ENCODE measurements around the gene EPB41L3. TPM values are rescaled to one million over a fixed set of nuclear protein-coding genes. Genes with fewer than 3 reads are reported as not detected.

The EPB41L3 gene
- total RNA-seq, 1 donor from 2014 or later: 50.1 TPM

DNA sequence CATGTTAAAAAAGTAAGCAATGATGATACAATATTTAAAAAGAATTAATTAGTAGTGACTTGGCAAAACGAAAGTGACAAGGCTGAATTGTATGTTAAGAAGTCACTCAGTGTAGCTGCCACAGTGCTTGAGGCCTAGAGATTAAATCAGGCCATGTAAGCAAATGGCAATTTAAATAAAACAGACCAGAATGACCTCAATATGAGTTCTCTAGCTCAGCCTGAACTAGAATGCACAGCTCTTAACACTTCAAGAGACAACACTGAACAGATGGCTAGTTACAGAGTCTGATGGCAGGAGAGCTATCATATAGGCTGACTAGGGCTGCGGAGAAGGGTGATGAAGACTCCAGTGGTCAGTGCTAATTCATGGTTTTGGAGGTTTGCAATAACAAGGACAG lies 130.3 kb downstream of the EPB41L3 start:
- no peak for DNase-seq

DNA sequence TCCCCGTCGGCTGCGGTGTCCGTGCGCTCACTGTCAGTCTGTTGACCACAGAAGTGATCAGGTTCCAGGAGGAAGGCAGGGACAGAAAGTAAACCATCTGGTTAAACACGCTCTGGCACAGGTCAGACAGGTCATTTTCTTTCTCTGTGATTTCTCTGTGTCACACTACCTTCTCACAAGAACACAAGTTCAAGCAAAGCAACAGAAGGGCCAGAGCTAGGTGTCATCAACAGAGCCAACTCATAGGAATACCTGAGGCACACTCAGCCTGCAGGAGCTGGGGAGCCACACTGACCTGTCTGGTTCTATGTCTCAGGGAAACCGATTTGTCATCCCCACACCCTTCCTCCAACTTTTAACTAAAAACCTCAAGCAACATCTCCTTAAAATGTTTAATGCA lies 133.2 kb downstream of the EPB41L3 start:
- DNase-seq: no peak

DNA sequence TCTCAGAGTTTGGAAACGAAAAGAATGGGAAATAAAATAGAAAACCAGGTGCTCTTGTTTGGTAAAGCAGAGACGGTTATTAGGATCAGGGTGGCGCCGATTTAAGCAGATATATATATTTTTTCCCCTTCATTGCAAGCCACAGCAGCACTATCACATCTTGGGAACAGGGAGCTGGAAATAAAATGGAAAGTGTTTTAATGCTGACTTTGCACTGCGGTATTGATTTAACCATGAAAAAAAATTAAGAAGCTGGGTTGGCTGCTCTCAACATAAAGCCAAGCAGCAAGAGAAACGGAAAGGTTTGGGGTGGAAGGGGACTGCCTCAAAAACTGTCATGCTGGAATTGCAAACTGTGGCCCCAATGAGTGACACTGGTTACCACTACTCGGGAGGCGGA lies 145.5 kb downstream of the EPB41L3 start:
- no peak for DNase-seq

DNA sequence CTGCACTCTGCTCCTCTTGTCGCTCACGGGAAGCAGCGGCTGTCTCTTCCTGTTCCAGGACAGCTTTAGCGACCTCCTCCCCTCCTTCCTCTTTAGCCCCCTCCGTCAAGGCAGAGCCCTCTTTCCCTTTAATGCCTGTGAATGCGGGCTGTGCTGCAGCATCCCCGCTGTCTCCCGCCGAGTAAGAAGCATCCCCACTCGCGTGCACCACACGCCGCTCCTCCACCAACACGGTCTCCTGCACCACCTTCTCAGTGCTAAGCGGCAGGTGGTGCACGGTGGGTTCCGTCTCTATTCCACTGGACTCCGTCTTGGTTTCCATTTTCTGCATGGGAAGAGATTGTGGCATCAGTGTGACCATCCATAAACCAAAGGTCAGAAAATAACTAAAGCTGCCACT lies 146.7 kb downstream of the EPB41L3 start:
- DNase-seq: no peak

DNA sequence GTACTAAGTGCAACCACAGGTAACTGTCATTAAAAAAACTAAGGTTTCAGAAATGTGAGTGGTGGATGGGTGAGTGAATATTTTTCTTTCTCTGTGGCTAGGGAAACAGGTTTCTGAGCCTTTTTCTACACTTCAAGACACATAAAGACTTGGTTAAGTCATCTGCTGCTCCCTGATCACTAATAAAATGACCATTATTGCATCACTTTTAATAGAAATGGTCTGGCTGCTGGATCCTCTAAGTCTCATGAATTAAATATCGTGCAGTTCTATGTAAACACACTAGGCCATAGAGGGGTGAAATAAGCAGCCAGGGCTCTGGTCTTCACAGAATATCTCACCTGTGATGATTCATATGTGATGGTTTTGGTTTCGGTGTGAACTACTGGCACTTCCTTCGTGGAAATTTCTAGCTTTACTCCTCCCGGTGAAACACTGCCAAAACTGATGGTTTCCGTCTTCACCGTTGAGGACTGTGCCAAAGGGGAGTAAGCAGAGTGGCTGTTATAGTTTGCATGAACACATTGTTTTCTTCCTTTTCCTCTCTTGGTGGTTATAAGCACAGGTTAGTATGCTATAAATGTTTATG lies 147.8 kb downstream of the EPB41L3 start:
- no peak for DNase-seq

DNA sequence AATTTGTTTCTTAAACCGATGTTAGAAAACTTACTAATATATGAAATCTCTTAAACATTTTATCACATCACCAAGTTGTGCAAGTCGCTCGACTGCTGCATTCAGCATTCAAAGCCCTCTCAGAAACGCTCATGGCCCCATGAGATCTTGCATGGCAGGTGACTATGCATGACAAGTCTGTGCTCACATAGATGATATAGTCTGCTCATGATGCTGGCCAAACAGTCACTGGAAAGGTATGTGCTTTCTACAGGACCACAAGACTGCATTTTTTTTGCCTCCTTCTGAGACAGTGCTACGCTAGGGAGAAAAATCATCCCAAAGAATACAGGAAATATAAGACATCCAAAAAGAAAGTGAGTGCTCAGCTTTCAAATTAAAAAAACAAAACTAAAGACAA lies 150.0 kb downstream of the EPB41L3 start:
- DNase-seq: no peak

DNA sequence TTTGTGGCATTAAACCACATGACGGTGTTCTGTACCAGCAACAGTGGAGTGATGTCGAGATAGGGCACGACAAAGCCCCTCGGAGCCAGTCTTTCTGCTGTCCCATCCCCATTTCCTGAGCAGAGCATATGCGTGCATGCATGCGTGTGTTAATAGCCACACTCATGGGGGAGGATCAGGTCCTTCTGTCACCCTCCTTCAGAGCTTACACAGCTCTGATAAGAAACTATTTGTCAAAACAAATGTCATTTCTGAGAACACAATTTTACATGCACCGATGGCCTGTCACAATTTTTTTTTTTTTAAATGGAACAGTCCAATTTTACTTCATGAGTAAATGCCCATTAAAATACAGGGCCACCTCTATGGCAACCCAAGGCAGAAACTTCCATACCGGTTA lies 152.4 kb downstream of the EPB41L3 start:
- no peak for DNase-seq

DNA sequence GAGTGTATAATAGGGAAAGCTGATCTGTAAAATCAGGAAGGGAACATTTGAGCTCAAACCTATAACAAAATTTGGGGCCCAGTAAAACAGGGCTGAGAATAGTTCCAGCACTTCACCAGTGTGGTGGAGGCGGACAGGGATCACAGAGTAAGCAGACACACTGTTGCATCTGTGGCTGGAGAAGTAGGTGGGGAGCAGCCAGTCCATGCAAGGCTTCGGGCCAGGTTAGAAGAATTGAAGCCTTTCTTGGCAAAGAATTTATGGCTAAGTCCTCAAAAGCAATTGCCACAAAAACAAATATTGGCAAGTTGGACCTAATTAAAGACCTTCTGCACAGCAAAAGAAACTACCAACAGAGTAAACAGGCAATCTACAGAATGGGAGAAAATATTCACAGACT lies 154.4 kb downstream of the EPB41L3 start:
- DNase-seq: no peak

DNA sequence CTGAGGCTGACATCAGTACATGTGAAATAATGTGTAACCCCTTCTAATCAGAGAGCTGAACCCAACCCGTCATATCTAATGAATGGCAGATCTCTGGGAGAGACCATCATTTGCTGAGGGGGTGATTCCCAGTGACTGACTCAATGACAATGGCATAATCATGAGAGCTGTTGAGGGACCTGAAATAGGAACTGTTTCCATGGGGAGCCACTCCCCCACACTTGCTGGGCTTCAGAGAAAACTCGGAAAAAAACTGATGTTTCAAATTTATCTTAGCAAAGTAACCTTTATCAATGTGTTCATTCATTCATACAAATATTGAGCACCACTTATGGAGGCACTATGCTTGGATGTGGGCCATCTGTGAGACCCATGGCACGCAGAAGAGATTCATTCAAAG lies 154.9 kb downstream of the EPB41L3 start:
- no peak for DNase-seq

DNA sequence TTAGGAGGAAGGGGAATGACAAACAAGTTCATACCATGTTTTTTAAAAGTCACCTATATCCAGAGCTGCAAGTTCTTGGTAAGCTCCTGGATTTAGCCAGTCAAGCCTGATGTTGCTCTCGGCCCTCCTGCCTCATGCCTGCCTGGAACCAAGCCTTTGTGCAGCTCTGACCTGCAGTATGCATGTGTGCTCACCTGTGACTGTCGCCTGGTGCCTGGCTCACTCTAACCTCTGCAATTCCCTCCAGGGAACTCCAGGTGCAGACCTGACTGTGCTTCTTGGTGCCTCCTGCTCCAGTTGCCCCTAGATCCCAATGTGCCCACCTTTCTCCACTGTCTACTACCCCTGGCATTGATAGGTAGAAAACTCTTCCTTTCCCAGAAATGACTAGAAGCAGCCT lies 163.2 kb downstream of the EPB41L3 start:
- DNase-seq: no peak

DNA sequence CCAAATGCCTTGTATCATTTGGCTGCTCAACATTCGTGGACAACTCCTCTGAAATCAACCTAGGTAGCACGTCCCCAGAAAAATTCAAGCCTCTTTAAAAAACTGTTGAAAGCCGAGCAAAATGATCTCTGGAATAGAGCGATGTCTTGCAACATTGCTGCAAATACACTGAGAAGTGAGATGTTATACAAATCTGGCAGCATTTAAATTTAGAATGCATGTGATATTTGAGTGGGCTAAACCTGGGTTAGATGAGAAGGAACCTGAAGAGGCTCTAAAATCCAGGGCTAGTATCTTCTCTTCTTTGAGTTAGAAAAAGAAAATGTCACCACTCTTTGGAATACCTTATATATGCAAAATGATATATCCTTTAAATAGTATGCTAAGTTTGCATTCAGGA lies 166.8 kb downstream of the EPB41L3 start:
- DNase-seq: no peak

DNA sequence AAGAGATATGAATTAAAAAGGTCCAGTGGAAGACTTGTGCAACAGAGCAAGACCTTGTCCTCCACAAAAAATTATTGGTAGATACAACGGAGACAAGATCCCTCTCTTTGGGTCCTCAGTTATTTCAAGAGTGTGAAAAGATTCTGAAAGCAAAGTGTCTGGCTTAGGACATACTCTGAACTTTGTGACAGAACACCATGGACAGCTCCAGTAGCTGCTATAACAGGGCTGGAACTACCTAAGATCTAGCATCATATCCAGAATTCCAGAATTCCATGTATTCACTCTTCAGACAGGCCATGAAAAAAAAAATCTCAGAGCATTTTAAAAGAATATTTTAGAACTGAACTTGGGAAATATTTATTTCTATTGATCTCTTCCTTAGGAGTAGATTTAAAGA lies 173.5 kb downstream of the EPB41L3 start:
- DNase-seq: peak; percentile 12

DNA sequence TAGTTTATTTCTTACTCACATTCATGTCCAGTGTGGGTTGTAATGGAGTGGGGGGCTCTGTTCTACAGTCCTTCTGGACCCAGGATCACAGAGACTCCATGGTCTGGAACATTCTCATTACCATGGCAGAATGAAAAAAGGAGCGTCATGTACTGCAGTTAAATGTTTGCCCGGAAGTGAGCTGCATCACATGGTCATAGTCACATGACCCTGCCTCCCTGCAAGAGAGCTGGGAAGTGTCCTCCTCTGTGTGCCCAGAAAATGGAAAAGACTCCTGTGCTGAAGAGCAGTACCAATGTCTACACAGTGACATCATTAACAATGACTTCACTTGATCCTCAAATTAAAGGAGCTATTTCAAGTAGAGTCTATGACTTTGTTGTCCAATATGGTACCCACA lies 174.3 kb downstream of the EPB41L3 start:
- no peak for DNase-seq

DNA sequence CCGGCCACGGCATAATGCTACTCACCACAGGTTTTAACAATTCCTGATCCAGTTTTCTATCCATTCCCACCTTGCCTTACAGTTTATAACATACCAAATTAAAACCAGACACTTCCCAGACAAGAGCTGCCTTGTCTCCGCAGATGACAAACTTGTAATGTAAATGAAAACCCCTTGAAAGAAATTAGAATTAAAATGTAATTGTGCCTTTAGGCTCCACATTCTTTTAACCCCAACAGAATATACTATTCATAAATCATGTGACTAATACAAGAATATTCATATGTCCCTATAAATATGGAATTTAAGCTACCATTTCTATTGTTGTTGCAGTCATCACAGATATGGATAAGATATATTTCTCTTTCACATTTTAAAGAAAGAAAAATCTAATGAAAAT lies 178.4 kb downstream of the EPB41L3 start:
- no peak for DNase-seq

DNA sequence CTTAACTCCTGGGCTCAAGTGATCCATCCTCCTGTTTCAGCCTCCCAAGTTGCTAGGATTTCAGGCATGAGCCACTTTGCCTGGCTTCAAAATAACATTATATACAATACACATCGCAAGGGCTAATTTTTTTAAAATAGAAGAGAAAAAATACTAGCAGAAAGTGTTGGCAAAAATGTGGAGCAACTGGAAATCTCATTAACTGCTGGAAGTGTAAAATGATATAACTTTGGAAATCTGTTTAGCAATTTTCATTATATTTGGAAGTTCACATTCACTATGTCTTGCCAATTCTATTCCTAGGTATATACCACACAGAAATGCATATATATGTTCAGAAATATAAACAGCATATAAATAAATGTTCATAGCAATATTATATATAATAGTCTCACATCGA lies 193.2 kb downstream of the EPB41L3 start:
- no peak for DNase-seq

Other genes starting within 250 kb of the EPB41L3 start
- 12.5 TPM for gene ZBTB14, start 248.3 kb downstream of the EPB41L3 start, total RNA-seq